Gastrocnemius medialis (tissue), 4 donors: ENCODE data around the gene NRARP.

ENCODE experiments used
- CTCF ChIP-seq, 5 experiments: fragments of 450-650 bp in 3 of 5; fragments of 200-600 bp in 2 of 5; sonication (generic) in 2 of 5; IDR thresholded peaks in 4 of 5; conservative IDR thresholded peaks in 1 of 5; 1 replicate in 4 of 5; 2 replicates in 1 of 5; pipeline ENCODE4 v1.5.1; 2016 to 2019; ENCODE audit warnings: antibody characterized with exemption in 5 of 5, mild to moderate bottlenecking in 3 of 5, moderate library complexity in 3 of 5
- POLR2A ChIP-seq, 2 donors: fragments of 450-650 bp; IDR thresholded peaks; one replicate each; pipeline ENCODE4 v1.6.1; 2017; ENCODE audit warnings: antibody characterized with exemption in 2 of 2, mild to moderate bottlenecking in 2 of 2, moderate library complexity in 2 of 2

DNA sequence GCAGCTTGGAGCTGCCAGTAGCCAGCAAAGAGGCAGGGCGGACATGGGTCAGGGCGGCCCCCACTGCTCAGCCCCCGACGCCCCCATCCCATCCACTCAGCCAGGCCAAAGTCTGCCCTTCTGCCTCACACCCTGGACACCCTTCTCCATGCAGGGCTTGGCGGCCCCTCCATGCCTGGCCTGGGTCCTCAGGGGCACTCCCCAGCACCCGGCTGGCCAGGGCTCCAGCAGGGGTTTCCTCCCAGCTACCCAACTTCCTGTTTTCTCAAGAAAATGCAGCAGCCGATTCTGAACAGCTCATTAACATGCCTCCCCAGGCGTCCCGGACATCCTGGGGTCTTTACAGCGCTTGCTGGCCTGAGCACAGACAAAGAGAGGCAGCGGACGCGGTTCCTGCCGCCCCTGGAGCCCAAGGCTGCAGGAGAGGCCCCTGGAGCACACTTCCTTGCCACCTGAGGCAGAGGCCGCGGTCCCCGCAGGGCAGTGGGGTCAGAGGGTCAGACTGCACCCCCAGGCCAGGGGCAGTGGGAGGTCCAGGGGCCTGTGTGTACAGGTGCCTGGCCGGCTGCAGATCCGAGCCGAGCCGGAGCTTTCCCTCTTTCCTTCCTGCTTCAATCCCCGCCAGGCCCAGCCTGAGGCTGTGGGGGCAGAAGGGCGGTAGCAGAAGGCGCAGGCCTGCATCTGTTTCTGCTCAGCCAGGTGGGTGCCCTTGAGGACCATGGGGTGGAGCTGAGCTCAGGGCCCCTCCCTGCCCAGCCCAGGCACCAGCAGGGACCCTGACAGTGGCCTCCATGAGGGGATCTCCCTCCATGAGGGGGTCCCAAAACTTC lies 18.7 kb upstream of the NRARP start:
- TF ChIP-seq POLR2A (IDR thresholded peaks at IDR 0.05) (no peak), CTCF (IDR thresholded peaks at IDR 0.05 in 4 of 5, conservative IDR thresholded peaks at IDR 0.05 in 1 of 5) (no peak)
